LNCAP (cell line): ENCODE measurements around the gene CDC42EP1.
A peak's percentile ranks its signal among the peaks of the same experiment; 100 is the strongest.

Experiments
- TF ChIP-seq, protein P1 (sequence below): fragments of 450-650 bp; IDR thresholded peaks from 2 replicates; pipeline ENCODE4 v1.5.1; 2017; ENCODE audit warnings: mild to moderate bottlenecking

The CDC42EP1 gene

DNA sequence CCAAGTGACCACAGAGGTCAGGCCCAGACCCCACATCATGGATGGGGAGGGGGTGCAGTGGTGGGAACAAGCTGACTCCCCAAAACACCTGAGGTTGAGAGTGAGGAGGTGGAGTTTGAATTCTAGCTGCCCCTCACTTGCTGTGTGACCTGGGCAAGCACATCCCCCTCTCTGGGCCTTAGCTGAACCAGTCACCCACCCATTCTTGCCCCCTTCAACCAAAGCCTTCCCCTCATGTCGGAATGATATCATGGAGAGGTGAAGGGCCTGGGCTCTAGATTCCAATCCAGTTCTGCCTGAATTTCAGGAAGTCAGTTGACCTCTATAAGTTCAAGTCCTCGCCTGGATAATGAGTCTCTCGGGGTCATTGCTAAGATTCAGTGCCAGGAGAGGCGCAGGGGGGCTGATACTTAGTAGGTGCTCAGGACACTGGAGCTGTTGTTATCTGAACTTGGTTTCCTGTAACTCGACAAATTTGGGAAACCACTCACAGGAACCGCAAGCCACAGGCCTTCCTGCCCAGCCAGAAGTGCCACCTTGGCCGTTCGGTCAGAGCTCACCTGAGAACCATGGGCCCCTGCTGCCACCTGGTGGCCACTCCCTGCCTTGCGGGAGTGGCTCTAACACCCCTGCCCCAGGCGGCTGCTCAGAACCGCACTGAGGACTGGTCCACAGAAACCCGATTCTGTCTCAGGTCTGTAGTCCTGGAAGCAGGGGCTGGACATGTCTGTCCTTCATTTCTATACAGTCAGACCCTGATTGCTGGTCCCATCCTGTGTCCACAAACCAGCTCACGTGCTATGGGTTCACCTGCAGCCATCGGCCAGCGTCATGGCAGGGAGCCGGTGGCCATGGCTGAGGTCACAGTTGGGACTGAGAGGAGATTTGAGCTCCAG, 6.9 kb downstream of the CDC42EP1 start:
- TF ChIP-seq, protein P1, sequence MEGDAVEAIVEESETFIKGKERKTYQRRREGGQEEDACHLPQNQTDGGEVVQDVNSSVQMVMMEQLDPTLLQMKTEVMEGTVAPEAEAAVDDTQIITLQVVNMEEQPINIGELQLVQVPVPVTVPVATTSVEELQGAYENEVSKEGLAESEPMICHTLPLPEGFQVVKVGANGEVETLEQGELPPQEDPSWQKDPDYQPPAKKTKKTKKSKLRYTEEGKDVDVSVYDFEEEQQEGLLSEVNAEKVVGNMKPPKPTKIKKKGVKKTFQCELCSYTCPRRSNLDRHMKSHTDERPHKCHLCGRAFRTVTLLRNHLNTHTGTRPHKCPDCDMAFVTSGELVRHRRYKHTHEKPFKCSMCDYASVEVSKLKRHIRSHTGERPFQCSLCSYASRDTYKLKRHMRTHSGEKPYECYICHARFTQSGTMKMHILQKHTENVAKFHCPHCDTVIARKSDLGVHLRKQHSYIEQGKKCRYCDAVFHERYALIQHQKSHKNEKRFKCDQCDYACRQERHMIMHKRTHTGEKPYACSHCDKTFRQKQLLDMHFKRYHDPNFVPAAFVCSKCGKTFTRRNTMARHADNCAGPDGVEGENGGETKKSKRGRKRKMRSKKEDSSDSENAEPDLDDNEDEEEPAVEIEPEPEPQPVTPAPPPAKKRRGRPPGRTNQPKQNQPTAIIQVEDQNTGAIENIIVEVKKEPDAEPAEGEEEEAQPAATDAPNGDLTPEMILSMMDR = peak; percentile 94

DNA sequence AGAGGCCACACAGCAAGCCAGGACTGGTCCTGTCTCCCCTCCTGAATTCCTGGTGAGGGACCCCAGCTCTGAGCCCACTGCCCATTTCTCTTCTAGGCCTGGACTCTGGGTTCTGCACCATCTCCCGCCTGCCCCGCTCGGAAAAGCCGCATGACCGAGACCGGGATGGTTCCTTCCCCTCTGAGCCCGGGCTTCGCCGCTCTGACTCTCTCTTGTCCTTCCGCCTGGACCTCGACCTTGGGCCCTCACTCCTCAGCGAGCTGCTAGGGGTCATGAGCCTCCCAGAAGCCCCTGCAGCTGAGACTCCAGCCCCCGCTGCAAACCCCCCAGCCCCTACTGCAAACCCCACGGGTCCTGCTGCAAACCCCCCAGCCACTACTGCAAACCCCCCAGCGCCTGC, 7.7 kb downstream of the CDC42EP1 start:
- TF ChIP-seq, protein P1 = no peak

GRCh38 chr22:37568448-37569008, 8.2 kb downstream of the CDC42EP1 start:
- TF ChIP-seq, protein P1 = no peak

GRCh38 chr22:37569009-37569920, 9.0 kb downstream of the CDC42EP1 start:
- TF ChIP-seq, protein P1 = no peak

DNA sequence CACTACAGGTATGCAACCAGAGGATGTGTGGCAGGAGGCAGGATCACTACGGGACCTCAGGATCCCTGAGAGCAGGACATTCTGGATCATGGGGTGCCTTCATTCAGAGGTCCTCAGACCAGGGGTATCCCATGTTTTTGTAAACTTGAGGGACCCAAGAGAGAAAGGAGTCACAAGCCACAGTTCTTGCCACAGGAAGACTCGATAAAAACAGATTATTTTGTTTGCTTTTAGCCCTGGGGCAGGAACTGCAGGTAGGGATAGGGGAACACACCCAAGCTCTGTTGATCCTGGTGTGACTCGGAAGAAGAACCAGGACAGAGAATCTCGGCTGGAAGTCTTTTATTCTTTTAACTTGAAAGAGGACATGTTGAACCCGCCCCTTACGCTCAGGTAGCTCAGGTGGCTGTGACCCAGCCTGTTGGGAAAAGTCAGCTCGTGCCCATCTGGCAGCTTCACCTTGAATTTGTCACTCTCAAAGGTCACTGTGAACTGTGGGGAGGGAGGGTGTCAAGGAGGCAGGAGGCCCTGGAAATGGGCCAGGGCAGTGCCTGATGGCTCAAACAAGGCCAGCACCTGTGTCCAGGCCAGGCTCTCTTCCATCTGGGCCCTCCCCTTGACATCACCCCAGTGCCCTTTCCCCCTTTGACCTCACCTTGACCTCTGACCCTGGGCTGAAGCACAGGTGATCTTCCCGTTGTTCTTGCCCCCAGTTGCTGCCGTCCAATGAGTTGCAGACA, 9.8 kb downstream of the CDC42EP1 start:
- TF ChIP-seq, protein P1 = no peak

DNA sequence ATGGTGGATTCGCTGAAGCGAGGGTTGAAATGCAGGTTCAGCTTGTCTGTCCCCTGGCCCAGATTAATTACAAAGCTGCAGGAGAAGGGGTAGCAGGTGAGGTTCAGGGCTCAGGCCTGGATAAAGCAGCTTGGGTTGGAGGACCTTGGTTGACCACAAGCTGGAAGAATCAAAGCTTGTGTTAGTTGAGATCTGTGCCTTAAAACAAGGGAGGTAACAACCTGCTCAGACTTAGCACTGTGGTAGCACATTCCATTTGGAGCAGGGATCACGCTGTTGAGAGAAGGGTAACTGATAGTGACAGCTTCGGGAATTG, 10.3 kb downstream of the CDC42EP1 start:
- TF ChIP-seq, protein P1 = no peak
